ENCODE results near the gene FBXL17.

FBXL17 gene

GRCh38 chr5:108122702-108123101 is 259.2 kb downstream of the FBXL17 start:
- DNase-seq (ENCODE audit: low read depth) = no peak
- no peak overlapping the region for H3K4me3 ChIP-seq (ENCODE audit: low read depth, low read length)

DNA sequence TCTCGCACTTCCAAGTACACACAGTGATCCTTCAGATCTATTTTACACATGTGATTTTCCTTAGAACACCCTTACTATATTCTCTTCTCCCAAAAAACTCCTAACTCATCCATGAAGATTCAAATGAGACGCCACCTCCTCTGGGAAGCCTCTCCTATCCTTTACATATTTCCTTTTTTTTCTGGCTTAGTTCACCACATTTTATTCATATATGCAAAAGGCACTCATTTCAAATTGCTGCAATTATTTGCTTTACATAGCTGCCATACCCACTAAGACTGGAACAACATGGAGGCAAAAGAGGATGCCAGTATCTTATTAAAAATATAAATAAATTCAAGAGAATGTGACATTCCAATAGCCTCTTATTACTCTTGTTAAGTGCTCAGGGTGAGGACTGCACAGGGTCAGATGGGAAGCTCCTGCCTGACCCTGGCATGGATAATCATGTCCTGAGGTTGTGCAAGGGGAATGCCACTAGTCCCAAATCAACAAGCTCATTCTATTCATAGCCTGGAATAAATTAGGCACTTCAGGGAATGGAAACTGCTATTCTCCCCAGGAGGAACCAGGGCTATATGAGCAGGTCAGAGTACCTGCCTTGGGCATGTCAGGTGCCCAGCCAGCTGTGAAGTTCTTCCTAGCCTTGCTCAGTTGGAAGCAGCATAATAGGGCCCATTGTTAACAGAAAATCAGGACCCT is 262.9 kb downstream of the FBXL17 start:
- DNase-seq (ENCODE audit: low read depth) = no peak
- H3K4me3 ChIP-seq (ENCODE audit: low read depth, low read length) = no peak overlapping the region

DNA sequence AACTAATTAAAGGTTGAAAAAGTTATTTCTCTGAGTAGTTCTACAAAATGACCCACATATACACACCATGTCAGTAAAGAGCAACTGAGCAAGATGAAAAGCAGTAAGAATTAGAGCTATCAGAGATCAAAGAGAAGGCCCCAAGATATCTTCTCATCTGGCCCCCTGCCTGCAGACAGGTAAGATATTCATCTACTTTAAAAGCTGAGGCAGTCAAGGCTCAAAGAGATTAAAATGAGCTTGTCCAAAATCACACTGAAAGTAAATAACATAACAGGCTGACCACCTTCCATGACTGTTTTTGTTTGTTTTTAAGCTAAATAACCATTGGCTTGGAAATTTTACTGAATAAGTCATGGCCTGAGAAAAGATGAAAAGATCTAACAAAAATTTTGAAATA is 266.2 kb downstream of the FBXL17 start:
- no peak overlapping the region for H3K4me3 ChIP-seq (ENCODE audit: low read depth, low read length)
- DNase-seq (ENCODE audit: low read depth) = no peak

DNA sequence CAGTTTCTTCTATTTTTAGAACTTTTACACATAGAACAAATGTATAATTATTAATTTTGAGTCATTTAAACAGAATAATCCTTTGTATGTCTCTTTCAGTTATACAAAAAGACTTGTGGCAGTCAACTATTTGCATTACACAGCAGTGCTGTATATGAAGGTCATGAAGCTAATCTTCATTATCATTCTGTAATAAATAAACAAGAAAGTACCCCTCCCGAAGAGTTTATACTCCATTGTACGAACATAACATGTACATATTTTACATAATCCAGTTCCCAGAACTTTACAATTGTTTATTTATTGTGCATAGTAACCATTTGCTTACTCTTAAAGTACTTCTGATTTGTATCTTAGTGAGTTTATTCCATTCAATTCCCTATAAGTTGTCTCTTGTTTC is 267.9 kb downstream of the FBXL17 start:
- DNase-seq (ENCODE audit: low read depth) = no peak
- H3K4me3 ChIP-seq (ENCODE audit: low read depth, low read length) = no peak overlapping the region

GRCh38 chr5:108111736-108112135 is 270.2 kb downstream of the FBXL17 start:
- no peak overlapping the region for H3K4me3 ChIP-seq (ENCODE audit: low read depth, low read length)

DNA sequence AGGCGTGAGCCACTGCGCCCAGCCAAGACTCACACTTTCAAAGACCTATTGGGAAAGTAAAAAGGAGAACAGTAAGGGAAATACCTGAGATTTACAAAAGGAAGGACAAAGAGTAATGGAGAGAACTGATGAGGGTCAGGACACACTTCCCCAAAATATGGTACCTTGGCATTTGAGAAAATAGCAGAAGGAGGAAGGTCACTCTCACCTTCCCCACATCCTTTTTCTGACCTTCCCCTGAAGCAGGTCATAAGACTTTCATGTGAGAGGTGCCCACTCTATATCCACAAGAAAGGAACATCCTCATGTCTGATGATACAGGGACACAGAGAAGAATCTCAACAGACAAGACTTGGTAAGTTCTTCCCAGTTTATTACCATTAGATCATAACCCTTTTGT is 272.8 kb downstream of the FBXL17 start:
- H3K4me3 ChIP-seq (ENCODE audit: low read depth, low read length) = no peak overlapping the region
- no peak for DNase-seq (ENCODE audit: low read depth)

More at GRCh38 chr5:108111736-108112135, 270.2 kb downstream of the FBXL17 start:
- DNase-seq (ENCODE audit: low read depth) = no peak

- no peak overlapping the region for H3K4me3 ChIP-seq (ENCODE audit: low read depth, low read length)
- no peak for DNase-seq (ENCODE audit: low read depth)
Measured at GRCh38 chr5:108104448-108104847, 277.4 kb downstream of the FBXL17 start.

- no peak for DNase-seq (ENCODE audit: low read depth)
- H3K4me3 ChIP-seq (ENCODE audit: low read depth, low read length) = no peak overlapping the region
Measured at GRCh38 chr5:108102463-108102862, 279.4 kb downstream of the FBXL17 start.

GRCh38 chr5:108101821-108102220 is 280.1 kb downstream of the FBXL17 start:
- DNase-seq (ENCODE audit: low read depth) = no peak
- H3K4me3 ChIP-seq (ENCODE audit: low read depth, low read length) = no peak overlapping the region

DNA sequence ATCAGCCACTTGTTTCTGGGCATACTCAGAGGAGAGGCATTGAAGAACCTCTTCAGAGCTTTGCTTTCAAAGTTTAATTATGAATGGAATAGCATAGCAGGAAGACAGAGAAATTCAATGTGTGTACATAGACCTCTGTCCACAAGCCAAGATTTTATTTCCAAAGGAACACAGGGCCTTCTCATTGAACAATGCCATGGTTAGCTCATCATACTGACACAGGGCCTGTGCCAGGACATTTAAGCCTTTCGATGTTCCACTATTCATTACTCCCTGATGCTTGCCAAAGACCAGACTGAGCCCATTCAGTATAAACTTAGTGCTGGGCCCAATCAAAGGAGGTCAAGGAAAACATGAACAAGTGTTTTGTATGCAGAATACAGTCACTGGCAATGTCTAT is 280.8 kb downstream of the FBXL17 start:
- no peak for DNase-seq (ENCODE audit: low read depth)
- H3K4me3 ChIP-seq (ENCODE audit: low read depth, low read length) = no peak overlapping the region

DNA sequence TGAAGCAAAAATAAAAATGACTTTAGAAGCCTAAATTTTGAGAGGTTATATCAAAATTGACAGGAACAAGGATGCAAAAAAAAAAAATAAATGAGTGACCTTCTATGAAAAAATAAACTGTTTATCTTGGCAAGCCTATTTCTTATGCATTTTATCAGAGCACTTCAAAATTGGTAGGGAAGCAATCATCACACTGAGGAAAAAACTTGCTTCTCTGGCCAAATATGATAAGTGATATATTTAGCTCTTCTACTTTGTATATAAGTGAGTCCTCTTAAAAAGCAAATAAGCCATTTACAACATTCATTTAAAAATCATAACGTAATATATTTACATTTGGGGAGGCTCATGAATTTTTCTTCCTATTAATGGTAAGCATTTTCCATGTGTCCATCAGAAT is 287.1 kb downstream of the FBXL17 start:
- DNase-seq (ENCODE audit: low read depth) = no peak
- no peak overlapping the region for H3K4me3 ChIP-seq (ENCODE audit: low read depth, low read length)

- H3K4me3 ChIP-seq (ENCODE audit: low read depth, low read length) = no peak overlapping the region
- no peak for DNase-seq (ENCODE audit: low read depth)
Measured at GRCh38 chr5:108093186-108093585, 288.7 kb downstream of the FBXL17 start.

DNA sequence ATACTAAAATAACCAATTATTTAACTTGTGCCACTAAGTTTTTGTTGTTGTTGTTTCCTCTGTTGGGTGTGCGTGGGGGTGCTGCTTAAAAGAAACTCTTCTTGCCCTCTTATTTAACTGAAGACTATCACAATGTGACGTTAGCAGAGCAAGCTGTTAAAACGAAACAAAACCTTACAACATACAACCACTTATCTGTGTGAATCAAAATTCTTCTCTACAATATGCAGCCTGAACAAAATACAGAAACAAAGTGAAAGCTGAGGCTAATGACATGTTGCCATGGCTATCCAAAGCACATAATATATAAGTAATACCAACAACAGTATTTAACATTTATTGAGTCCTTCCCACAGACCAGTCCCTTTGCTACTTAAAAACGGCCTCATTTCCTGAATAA is 291.0 kb downstream of the FBXL17 start:
- DNase-seq (ENCODE audit: low read depth) = no peak
- no peak overlapping the region for H3K4me3 ChIP-seq (ENCODE audit: low read depth, low read length)

GRCh38 chr5:108084105-108084504 is 297.8 kb downstream of the FBXL17 start:
- DNase-seq (ENCODE audit: low read depth) = no peak

GRCh38 chr5:108083232-108083631 is 298.7 kb downstream of the FBXL17 start:
- no peak for DNase-seq (ENCODE audit: low read depth)
- no peak overlapping the region for H3K4me3 ChIP-seq (ENCODE audit: low read depth, low read length)

More at GRCh38 chr5:108084105-108084504, 297.8 kb downstream of the FBXL17 start:
- H3K4me3 ChIP-seq (ENCODE audit: low read depth, low read length) = no peak overlapping the region

GRCh38 chr5:108081707-108082106 is 300.2 kb downstream of the FBXL17 start:
- no peak overlapping the region for H3K4me3 ChIP-seq (ENCODE audit: low read depth, low read length)
- no peak for DNase-seq (ENCODE audit: low read depth)

- no peak overlapping the region for H3K4me3 ChIP-seq (ENCODE audit: low read depth, low read length)
- DNase-seq (ENCODE audit: low read depth) = no peak
Measured at GRCh38 chr5:108079753-108080152, 302.1 kb downstream of the FBXL17 start.

DNA sequence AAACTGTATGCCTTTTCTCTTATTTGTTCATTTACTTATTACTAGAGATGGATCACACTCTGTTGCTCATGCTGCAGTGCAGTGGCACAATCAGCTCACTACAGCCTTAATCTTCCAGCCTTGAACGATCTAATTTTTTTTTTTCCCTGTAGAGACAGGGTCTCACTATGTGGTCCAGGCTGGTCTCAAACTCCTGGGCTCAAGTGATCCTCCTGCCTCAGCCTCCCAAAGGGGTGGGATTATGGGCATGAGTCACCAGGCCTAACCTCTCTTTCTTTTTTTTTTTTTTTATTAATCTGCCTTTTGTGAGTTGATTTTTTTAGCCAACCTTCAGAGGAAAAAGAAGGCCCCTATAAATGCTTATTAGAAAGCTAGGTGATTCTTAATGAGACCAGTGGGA is 303.0 kb downstream of the FBXL17 start:
- no peak overlapping the region for H3K4me3 ChIP-seq (ENCODE audit: low read depth, low read length)
- no peak for DNase-seq (ENCODE audit: low read depth)

DNA sequence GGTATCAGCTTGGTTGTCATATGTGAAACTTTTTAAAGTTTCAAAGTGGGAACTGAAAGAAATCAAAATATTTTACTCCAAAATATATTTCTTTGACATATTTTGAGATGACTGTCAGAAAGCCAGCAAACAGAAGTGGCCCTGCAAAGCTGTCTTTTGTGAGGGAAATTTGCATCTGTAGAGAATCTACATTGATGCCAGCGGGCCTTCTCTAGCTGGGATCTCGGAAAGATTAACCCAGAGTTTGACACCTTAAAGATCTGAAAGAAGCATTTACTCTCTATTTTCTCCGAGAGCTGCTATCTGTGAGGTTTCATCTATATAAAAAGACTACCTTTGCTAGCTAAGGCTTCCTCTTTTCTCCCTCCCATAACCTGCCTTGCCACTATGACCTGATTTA is 303.6 kb downstream of the FBXL17 start:
- H3K4me3 ChIP-seq (ENCODE audit: low read depth, low read length) = no peak overlapping the region
- no peak for DNase-seq (ENCODE audit: low read depth)

GRCh38 chr5:108074626-108075025 is 307.3 kb downstream of the FBXL17 start:
- no peak for DNase-seq (ENCODE audit: low read depth)
- H3K4me3 ChIP-seq (ENCODE audit: low read depth, low read length) = no peak overlapping the region

DNA sequence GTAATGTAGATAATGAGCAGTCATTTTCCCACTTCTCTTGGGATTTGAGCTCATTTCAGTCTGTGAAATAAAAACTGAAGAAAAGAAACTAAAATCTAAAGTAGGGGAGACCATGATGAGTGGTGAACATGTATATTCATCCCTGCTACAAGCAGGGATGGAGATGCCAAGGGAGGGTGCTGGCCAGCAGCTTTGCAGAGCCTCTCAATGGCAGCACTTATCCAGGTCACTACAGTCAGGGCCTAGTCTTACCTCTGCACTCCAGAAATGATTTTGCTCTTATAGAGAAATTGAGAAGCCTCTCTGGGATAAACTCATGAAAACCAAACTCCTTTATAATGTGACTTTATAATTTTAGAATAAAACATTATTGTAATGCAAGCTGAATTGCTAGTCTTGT is 317.6 kb downstream of the FBXL17 start:
- no peak overlapping the region for H3K4me3 ChIP-seq (ENCODE audit: low read depth, low read length)
- DNase-seq (ENCODE audit: low read depth) = no peak

DNA sequence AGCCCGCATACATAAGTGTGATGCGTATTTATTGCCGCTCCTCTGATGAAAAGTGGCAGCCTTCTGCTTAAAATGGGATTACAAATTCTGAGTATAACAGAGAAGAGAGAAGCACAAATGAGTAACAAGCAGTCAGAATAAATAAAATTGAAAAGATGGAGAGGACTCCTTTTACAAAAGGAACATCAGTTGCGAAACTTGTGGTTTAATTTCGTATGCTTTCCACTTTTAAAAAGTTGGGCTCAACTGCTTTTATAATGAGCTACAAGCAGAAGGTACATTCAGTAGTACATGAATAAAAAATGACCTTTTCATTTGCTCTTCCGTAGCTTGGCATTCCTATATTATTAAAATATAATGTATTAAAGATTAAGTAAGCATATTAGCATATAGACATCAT is 320.0 kb downstream of the FBXL17 start:
- H3K4me3 ChIP-seq (ENCODE audit: low read depth, low read length) = no peak overlapping the region
- DNase-seq (ENCODE audit: low read depth) = peak; percentile 33
